HG02981 (cell line): ENCODE results near the gene KRTAP4-9.
"Not testable (repeated sequence)": the region's sequence is repeated elsewhere in the genome, so short reads cannot be mapped to it uniquely, and the experiment has no call there.

Experiments used
- ATAC-seq: cut with Tn5 transposase; IDR thresholded peaks from one replicate; pipeline ENCODE4 v1.9.1; 2021; ENCODE audit warnings: mild to moderate bottlenecking, moderate library complexity; ENCODE audit not compliant: unreplicated experiment

The KRTAP4-9 gene

DNA sequence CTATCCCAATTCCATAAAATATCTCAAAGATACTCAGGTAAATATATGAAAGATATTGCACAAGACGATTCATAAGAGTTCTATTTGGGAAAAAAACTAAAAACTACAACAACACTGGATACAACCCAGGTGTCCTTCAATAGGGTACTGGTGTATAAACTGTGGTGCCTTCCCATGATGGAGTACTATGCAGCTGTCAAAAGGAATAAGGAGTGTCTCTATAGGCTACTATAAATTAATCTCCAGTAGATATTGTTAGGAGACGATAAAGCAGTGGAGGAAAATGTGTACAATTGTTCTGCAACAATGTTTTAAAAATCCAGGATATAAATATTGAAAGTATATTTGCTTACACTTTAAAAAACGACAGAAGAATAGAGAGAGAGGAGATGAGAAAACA is 21.2 kb downstream of the KRTAP4-9 start:
- ATAC-seq = no peak

DNA sequence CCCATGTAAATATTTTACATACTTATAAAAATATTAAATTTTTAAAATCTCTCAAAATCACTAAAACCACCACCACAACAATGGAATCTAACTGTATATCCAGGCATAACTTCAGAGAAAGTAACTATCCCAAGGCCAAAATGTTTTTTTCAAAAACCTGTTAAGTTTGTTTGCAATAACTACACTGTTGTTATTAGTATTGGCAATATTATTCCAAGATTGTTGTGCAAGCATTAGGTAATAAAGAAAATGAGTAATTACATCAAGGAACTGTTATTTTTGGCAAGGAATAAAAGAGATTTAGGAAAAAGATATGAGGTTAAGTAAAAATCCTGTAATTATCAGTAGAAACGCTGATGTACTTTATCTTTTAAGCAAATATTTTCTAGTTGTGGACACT is 22.2 kb downstream of the KRTAP4-9 start:
- ATAC-seq = no peak

DNA sequence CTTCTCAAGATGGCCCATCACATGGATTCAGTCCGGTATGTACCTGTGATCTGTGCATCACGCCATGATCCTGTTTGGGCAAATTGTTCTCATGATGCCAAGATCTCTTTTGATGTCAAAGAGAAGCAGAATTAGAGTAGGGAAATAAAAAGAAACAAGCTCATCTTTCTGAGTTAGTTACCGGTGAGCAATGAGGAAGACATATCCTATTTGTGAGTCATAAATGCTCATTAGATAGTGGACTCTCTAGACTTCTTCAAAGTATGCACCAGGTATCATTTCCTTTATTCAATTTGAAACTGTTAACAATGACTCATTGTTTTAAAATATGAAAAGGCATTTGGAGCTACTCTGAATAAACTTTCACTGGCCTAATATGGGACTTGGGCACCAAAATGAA is 26.8 kb downstream of the KRTAP4-9 start:
- no peak for ATAC-seq

DNA sequence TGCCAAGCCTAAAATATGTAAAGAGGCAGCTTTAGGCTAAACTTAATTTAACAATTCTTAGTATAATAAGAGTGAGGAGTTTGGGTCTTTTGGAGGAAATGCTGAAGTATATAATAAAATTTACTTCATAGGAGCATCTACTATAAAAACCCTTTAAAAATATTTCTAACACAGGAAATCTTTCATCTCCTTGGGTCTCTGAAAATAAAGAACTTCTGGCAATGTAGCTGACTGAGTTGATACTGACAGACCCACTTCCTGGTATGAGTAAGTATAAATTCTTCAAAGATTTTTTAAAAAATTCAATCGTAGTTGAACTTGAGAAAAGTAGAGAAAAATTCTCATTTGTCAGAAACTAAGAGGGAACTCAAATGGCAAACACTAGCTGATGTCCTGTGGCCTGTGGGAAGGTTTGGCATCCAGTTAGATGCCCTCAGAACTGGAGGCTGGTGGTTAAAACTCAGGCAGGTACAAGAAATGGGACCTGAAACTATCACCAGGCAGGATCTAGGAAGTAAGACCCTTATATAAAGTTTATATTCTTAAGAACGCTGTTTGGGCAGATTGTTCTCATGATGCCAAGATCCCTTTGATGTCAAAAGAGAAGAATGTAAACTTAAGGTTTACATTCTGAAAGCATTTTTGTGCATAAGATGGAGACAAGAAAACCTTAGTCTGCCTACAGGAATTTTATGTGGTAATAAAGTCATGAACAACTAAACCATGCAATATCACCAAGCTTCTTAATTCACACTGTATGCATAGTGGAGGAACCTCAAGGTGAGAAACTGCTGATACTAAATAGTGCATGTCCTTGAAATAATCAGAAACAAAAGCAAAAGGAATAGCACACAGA is 28.9 kb downstream of the KRTAP4-9 start:
- no peak for ATAC-seq

DNA sequence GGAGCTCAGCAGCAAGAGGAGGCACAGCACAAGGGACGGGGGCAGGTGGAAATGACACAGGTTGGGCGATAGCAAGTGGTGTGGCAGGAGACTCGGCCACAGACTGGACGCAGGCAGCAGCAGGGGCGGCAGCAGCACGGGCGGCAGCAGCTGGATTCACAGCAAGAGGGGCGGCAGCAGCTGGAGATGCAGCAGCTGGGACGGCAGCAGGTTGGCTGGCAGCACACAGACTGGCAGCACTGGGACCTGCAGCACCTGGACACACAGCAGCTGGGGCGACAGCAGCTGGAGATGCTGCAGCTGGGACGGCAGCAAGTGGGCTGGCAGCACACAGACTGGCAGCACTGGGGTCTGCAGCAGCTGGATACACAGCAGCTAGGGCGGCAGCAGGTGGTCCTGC is 34.7 kb downstream of the KRTAP4-9 start:
- ATAC-seq = not testable (repeated sequence)

DNA sequence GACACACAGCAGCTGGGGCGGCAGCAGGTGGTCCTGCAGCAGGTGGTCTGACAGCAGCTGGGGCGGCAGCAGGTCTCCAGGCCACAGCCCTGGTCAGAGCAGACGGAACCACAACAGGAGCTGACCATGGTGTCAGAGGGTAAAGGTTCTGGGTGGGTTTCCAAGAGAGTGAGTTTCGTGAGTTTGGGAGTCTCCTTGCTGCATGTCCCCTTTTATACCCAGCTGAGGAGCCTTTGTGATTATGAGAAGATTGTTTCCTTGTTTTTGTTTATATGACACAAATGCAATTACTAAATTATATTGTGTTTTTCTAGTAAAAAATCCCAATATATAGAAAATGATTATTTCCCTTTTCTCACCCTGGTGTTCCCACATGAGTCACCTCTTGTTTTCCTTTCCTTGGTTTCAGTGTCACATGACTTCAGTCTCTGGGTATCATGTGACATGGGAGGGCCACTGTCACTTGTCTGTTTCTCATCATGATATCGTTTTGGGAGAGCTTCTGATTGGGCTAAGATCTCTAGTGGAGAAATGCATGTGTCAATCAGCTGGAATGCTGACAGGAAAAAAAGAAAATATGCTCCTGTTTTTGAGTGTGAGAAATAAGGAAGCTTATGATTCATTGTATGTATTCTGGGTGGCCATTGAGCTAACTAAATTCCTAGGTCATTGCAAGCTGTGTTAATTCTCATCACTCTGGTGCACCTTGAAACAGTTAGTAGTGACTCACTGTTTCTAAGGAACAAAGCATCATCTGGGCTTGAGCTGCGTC is 35.4 kb downstream of the KRTAP4-9 start, which contains the start of gene KRTAP4-6:
TSS of gene KRTAP4-6 (minus strand) at position 185 of the 772 bp plus-strand sequence. CDS start at position 128, 57 bp downstream.
- ATAC-seq = no peak

DNA sequence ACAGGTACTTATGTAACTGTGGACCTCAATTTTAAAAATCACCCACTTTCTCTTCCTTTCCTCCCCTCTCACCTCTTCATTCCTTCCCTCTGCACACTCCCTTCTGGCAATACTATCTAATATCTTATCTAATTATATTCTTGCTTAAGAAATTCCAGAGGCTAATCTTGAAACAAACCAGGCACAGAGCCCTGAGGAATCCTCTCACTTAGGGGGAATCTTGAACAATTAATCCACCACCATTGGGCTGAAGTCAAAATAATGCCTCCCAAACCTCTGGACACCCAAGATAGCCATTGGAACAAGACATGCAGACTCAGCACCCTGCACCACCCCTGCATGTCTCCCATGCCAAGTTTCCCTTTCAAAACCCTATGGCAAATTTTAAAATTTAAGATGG is 36.2 kb downstream of the KRTAP4-9 start:
- ATAC-seq = no peak

DNA sequence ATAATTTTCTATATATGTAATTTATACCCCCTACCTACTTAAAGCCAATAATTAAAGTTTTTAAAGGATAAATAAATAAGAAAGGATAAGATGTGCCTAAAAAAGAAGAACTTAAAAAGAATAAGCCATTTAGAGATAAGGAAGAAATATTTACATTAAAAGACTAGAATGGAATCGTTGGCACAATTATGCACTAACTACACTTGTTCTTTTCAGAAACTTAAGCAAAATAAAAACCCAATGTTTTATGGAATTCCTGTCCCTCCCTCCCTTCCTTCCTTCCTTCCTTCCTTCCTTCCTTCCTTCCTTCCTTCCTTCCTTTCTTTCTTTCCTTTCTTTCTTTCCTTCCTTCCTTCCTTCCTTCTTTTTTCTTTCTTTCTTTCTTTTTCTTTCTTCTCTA is 39.7 kb downstream of the KRTAP4-9 start:
- no peak for ATAC-seq

DNA sequence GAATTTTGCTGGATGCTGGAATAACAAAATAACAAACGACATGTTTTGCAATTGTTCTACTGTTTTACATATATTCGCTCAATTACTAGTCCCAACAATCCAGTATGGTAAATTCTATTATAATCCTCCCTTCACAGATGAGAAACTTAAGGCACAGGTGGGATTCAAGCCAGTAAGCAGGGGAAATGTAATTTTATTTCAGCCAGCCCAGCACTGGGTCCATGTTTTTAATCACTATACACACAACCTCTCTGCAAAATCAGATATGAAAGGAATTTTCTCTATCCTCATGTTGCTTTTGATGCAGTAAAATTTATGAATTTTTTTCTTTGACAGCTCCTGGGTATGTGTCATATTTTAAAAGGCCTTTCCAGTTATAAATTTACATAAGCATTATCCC is 40.1 kb downstream of the KRTAP4-9 start:
- no peak for ATAC-seq

DNA sequence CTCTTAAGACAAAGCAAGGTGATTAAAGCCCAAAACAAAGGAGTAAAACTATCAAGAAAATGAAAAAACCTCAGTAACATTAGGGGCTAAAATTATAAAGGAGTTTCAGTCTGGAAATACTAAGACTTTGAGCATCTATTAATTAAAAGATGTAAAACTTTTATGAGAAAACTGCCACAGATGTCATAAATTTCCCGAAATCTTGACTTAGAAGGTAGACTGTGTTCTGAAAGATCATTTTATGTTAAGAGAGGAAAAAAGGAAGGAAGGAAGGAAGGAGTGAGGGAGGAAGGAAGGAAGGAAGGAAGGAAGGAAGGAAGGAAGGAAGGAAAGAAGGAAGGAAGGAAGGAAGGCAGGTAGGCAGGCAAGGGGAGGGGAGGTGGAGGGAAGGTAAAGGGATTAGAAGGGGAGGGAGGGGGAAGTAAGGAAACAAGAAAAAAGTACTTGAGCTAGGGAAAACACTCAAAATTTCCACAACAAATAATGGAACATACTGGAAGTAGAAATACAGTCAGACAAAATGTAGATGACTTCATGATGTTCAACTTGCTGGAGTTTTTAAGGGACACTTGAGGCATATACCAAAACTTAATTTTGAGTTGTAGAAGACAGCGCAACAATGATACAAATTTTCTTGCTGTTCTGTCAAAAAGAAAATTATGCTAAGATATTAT is 42.5 kb downstream of the KRTAP4-9 start:
- no peak for ATAC-seq

DNA sequence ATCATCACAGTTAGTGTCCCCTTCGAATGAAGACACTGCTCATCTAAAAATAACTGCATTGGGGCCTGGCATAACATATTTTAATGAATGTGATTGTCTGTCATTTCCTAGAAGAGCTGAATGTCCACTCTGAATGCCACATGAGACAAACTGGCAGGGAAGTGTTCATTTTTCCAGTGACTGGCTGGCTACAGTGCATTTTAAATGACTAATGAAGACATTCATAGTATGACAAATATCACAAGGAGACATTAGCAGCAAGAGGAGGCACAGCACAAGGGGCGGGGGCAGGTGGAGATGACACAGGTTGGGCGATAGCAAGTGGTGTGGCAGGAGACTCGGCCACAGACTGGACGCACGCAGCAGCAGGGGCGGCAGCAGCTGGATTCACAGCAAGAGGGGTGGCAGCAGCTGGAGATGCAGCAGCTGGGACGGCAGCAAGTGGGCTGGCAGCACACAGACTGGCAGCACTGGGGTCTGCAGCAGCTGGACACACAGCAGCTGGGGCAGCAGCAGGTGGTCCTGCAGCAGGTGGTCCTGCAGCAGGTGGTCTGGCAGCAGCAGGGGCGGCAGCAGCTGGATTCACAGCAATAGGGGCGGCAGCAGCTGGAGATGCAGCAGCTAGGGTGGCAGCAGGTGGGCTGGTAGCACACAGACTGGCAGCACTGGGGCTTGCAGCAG is 43.9 kb downstream of the KRTAP4-9 start:
- ATAC-seq = not testable (repeated sequence)

DNA sequence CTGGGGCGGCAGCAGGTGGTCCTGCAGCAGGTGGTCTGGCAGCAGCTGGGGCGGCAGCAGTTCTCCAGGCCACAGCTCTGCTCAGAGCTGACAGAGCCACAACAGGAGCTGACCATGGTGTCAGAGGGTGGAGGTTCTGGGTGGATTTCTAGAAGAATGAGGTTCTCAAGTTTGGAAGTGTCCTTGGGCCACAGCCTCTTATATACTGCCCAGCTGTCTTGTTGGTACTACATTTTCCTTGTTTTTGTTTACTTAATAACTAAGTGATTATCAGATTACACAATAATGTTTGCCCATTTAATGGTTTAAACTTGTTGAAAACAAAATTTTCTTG is 44.4 kb downstream of the KRTAP4-9 start, which contains the start of gene KRTAP4-5:
TSS of gene KRTAP4-5 (minus strand) at position 174 of the 334 bp plus-strand sequence. CDS start at position 116, 58 bp downstream.
- no peak for ATAC-seq

DNA sequence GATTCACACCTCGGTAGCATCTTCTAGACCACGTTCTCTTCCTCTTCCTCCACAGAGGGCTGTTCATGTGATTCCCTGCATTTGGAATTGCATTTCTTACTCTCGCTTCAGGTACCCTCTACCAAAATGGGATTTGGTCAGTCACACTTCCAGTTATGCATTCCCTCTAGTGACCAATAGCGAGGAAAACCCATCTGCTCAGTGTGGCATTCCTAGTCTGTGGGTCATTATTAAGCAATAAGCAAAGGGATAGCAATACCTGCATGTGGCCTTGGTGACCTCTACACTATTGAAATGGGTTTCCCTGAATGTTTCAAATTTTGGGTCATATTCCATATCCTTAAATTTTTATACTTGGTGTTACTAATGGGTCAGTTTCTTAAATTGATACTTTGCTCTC is 44.8 kb downstream of the KRTAP4-9 start:
- no peak for ATAC-seq

DNA sequence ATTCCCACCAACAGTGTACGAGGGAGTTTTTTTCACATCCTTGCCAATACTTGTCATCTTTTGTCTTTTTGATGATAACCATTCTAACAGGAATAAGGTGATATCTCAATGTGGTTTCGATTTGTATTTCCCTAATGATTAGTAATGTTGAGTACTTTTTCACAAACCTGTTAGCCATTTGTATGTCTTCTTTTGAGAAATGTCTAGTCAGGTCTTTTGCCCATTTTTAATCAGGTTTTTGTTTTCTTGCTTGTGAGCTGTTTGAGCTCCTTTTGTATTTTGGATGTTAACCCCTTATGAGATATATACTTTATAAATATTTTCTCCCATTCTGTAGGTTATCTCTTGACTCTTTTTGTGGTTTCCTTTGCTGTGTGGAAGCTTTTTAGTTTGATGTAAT is 46.3 kb downstream of the KRTAP4-9 start:
- ATAC-seq = no peak

DNA sequence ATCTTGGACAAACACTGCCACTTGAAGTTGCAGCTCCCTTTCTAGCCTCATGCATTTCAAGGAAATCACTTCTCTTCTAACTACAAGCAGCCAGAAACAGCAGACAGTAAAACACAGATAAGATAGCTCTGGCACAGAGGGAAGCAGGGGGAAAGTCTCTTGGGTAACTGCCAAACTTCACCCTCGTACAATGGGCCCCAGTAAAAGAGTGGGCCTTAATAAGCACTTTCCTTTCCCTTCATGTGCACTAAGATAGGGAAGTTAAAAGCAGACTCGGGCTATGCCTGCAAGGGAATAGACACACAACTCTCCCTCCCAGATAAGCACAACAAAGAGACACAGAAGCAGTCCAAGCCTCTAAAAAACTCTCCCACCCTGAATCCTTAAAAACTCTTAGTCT is 48.7 kb downstream of the KRTAP4-9 start:
- no peak for ATAC-seq
